ENCODE results near the gene PCGF3.

Gene PCGF3

DNA sequence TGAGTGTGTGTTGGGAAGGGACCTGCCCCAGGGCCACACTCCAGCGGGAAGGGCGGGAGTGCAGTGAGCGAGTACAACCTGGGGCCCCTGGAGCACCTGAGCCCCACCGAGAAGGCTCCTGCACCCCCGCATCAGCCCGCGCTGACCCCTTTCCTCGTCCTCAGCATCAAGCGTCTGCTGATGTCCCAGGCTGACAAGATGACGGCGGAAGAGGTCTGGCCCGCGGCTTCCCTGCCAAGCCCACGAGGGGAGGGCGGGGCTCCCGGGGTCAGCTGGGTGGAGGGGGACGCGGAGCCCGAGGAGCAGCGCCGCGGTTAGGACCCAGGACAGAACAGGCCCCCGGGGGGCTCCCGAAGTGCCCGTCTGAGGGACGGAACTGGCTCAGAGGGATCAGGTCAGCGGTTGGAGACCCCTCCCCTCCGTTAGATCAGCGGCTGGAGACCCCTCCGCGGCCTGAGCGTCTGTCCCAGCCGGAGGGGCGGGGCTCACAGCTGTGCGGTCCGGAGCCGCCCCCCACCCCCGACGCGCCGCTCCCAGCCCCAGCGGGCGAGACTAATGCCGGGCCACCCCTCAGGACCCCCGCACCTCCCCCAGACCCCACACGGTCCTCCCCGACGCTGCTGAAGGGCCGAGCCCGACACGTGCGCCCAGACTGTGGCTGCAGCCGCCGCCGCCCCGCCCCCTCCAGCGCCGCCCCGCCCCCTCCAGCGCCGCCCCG is 24.5 kb upstream of the PCGF3 start:
- peak overlapping the region; percentile 52 for H3K4me3 ChIP-seq (replicated peaks; ENCODE audit: low read depth, low read length)
- DNase-seq (ENCODE audit: low read depth): peak; percentile 35
- TF ChIP-seq, protein P1, sequence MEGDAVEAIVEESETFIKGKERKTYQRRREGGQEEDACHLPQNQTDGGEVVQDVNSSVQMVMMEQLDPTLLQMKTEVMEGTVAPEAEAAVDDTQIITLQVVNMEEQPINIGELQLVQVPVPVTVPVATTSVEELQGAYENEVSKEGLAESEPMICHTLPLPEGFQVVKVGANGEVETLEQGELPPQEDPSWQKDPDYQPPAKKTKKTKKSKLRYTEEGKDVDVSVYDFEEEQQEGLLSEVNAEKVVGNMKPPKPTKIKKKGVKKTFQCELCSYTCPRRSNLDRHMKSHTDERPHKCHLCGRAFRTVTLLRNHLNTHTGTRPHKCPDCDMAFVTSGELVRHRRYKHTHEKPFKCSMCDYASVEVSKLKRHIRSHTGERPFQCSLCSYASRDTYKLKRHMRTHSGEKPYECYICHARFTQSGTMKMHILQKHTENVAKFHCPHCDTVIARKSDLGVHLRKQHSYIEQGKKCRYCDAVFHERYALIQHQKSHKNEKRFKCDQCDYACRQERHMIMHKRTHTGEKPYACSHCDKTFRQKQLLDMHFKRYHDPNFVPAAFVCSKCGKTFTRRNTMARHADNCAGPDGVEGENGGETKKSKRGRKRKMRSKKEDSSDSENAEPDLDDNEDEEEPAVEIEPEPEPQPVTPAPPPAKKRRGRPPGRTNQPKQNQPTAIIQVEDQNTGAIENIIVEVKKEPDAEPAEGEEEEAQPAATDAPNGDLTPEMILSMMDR (IDR thresholded peaks at IDR 0.05; ENCODE audit: low read length, missing control alignments): no peak

DNA sequence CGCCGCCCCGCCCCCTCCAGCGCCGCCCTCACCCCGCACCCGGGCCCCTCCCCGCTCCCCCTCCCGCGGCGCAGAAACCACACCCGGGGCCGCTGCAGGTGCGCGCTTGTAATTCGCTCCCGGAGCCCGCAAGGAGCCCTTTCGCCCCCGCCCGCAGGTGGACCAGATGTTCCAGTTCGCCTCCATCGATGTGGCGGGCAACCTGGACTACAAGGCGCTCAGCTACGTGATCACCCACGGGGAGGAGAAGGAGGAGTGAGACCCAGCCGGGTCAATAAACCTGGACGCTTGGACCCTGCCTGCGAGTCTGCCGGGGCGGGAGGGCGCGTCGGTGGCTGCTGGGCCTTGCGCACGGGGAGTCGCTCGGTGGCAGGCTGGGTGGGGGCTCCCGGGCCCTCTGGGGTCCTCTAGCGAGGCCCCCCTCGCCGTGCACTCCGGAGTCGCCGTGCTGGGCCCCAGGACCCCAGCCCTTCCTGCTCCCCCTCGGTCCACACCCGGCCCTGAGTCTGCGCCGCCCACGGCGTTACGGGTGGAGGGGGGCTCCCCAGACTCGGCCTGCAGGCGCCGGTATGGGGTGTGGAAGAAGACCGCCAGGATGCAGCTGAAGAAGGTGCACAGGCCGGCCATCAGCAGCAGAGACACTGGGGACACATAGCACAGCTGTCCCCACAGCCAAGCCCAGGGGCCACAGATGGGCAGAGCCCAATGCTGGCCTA is 23.7 kb upstream of the PCGF3 start:
- TF ChIP-seq, protein P1 (IDR thresholded peaks at IDR 0.05; ENCODE audit: low read length, missing control alignments): no peak
- no peak for DNase-seq (ENCODE audit: low read depth)
- no peak overlapping the region for H3K4me3 ChIP-seq (replicated peaks; ENCODE audit: low read depth, low read length)

DNA sequence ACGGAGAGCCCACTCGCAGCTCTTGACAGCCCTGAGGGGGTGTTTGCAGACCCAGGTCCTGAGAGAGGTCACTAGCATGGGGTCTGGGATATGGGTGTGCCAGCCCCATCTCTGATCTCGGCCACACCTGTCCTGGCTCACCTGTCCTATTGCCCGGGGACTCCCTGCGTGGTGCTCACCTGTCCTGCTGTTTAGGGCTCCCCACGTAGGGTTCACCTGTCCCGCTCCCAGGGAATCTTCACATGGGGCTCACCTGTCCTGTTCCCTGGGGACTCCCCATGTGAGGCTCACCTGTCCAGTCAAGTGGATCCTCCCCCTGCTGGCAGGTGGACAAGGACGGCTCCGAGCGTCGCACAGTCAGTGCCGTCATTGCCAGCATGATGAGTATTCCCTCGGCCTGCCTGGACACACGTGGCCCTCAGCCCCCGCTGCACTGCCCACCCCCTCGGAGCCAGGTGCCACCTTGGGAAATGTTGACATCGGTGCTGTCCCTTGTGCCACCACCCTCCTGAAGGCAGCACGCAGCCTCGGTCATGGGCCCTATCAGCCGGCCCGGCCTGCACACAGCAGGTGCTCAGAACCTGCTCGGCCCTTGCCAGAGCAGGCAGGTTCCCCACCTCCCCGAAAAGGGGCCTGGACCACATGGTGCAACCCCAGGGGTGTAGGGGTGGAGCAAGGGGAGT is 23.0 kb upstream of the PCGF3 start:
- no peak overlapping the region for H3K4me3 ChIP-seq (replicated peaks; ENCODE audit: low read depth, low read length)
- DNase-seq (ENCODE audit: low read depth): no peak
- TF ChIP-seq, protein P1 (IDR thresholded peaks at IDR 0.05; ENCODE audit: low read length, missing control alignments): no peak

DNA sequence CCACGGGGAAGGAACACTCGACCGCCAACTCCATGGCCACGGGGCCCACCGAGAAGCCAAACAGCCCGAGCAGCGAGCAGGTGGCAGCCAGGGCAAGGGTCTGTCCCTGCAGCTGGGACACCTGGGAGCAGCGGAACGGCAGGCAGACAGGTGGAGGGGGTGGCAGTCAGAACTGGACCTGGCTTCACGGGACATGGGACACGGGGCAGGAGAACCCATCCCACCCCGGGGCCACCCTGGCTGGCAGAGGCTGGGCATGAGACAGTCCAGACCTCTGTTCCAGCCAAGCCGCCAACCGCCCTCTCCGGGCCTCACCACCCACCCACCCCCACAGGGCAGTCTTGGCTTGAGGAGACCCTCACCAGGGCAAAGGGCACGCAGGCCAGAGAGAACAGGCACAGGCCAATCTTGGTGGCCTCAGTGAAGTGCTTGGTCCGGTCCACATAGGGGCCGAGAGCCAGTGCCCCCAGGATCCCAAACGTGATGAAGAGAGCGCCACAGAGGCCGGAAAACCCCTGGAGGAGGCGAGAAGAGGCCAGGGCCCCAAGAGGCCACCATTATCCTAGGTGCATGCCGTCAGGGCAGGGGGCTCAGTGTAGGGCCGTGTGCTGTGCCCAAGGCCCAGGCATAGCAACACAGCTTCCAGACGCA is 22.3 kb upstream of the PCGF3 start:
- TF ChIP-seq, protein P1 (IDR thresholded peaks at IDR 0.05; ENCODE audit: low read length, missing control alignments): no peak
- no peak for DNase-seq (ENCODE audit: low read depth)
- no peak overlapping the region for H3K4me3 ChIP-seq (replicated peaks; ENCODE audit: low read depth, low read length)

DNA sequence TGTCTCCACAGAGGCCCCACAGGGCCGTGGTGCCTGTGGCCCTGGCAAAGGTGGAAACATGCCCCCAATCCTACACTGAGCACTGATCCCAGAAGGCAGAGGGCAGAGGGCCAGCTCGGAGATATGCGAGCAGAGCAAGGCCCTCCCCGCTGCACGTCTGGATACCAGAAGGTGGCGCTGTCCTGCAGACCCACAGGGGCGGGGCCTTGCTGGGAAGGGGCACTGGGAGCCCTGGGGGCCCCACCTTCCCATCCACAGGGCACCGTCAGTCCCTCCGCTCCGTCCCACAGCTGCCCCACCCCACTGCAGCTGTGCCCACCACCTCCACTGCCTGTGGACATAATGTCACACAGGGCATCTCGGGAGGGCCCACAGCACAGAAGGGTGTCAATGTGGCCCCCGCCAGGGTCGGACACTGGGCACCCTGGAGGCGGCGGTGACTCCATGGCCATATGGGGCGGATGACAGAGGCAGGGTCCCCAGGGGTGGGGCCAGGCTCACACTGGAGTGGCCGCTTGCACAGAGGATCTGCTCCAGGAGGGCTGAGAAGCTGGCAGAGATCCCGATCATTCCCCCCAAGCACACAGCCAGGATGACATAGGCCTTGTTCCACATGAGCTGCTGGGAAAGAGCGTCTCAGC is 21.5 kb upstream of the PCGF3 start:
- peak; percentile 77 for DNase-seq (ENCODE audit: low read depth)
- H3K4me3 ChIP-seq (replicated peaks; ENCODE audit: low read depth, low read length): no peak overlapping the region
- TF ChIP-seq, protein P1 (IDR thresholded peaks at IDR 0.05; ENCODE audit: low read length, missing control alignments): peak; percentile 74

DNA sequence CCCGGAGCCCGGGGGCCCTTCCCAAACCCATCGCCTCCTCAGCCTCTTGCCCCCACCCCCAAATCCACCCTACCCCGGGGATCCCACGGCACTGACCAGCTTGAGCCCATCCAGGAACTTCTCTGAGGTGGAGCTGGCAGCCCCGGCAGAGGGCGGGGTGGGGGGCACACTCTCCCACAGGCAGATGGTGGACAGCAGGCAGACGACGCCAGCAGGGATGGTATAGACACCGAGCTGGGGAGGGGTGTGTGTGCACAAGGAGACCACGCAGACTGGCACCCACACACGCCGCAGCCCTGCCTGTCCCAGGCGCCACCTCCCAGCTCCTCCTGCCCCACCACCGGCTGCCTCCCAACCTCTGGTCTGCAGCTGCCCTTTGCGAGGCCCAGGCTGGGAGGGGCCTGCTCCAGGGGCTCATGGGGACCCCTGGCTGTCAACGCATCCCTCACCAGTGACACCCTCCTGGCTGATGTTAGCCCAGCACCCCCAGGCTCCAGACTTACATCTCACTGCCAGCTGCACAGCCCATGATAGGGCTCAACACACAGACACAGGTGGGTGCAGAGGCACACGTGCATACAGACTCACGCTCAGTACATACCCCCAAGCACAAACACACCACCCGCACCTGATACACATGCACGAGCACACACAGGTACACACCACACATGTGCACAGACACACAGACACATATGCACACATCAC is 20.9 kb upstream of the PCGF3 start:
- TF ChIP-seq, protein P1 (IDR thresholded peaks at IDR 0.05; ENCODE audit: low read length, missing control alignments): no peak
- no peak overlapping the region for H3K4me3 ChIP-seq (replicated peaks; ENCODE audit: low read depth, low read length)
- DNase-seq (ENCODE audit: low read depth): no peak
